H9 (cell line): ENCODE measurements around the gene SGMS2. TPM values are rescaled to one million over a fixed set of nuclear protein-coding genes. Genes with fewer than 3 reads are reported as not detected.

Experiments used
- DNase-seq: peaks from one replicate; pipeline ENCODE4 v3.0.0-alpha.2; 2017
- H2AFZ ChIP-seq: one replicate; pipeline ENCODE4 v1.6.1; 2013; ENCODE audit warnings: mild to moderate bottlenecking, low read length, control low read depth, moderate library complexity
- H2AK5ac ChIP-seq: 2 replicates; pipeline ENCODE4 v1.6.1; 2013; ENCODE audit warnings: low read length, control low read depth, mixed read lengths; ENCODE audit not compliant: insufficient read length
- H2BK120ac ChIP-seq: one replicate; pipeline ENCODE4 v1.6.1; 2013; ENCODE audit warnings: low read depth, mild to moderate bottlenecking, low read length, control low read depth, inconsistent platforms; ENCODE audit not compliant: poor library complexity, severe bottlenecking
- H2BK12ac ChIP-seq: 2 replicates; pipeline ENCODE4 v1.6.1; 2013; ENCODE audit warnings: low read length, control low read depth, mixed read lengths, low read depth; ENCODE audit not compliant: insufficient read length
- H2BK15ac ChIP-seq: 2 replicates; pipeline ENCODE4 v1.6.1; 2013; ENCODE audit warnings: low read depth, low read length, control low read depth
- H2BK20ac ChIP-seq: one replicate; pipeline ENCODE4 v1.6.1; 2013; ENCODE audit warnings: low read depth, mild to moderate bottlenecking, low read length, control low read depth, inconsistent platforms; ENCODE audit not compliant: poor library complexity, severe bottlenecking
- H2BK5ac ChIP-seq: 2 replicates; pipeline ENCODE4 v1.6.1; 2013; ENCODE audit warnings: low read length, control low read depth, mixed read lengths; ENCODE audit not compliant: insufficient read length
- H3K14ac ChIP-seq: 2 replicates; pipeline ENCODE4 v1.6.1; 2013; ENCODE audit warnings: low read length, control low read depth; ENCODE audit not compliant: insufficient read depth
- H3K18ac ChIP-seq: 2 replicates; pipeline ENCODE4 v1.6.1; 2013; ENCODE audit warnings: low read depth, mild to moderate bottlenecking, mixed read lengths, low read length, control low read depth; ENCODE audit not compliant: insufficient read length
- H3K23ac ChIP-seq: 2 replicates; pipeline ENCODE4 v1.6.1; 2013; ENCODE audit warnings: low read length, control low read depth, mixed read lengths, low read depth; ENCODE audit not compliant: insufficient read length
- H3K23me2 ChIP-seq: 2 replicates; pipeline ENCODE4 v1.6.1; 2013; ENCODE audit warnings: low read depth, mild to moderate bottlenecking, mixed read lengths, low read length, control low read depth; ENCODE audit not compliant: insufficient read length, poor library complexity, severe bottlenecking
- H3K27ac ChIP-seq: 2 replicates; pipeline ENCODE4 v1.5.1; 2013; ENCODE audit warnings: low read length, control low read depth, mixed read lengths, low read depth; ENCODE audit not compliant: insufficient read length
- H3K27me3 ChIP-seq: 2 replicates; pipeline ENCODE4 v1.6.1; 2013; ENCODE audit warnings: low read length, control low read depth, inconsistent platforms; ENCODE audit not compliant: insufficient read depth
- H3K4ac ChIP-seq: 2 replicates; pipeline ENCODE4 v1.6.1; 2013; ENCODE audit warnings: low read depth, mild to moderate bottlenecking, control low read depth, inconsistent platforms, low read length, moderate library complexity
- H3K4me1 ChIP-seq: 2 replicates; pipeline ENCODE4 v1.6.1; 2013; ENCODE audit warnings: low read length, control low read depth, inconsistent platforms; ENCODE audit not compliant: insufficient read depth
- H3K4me2 ChIP-seq: 2 replicates; pipeline ENCODE4 v1.6.1; 2013; ENCODE audit warnings: low read length, control low read depth, mixed read lengths; ENCODE audit not compliant: insufficient read length, insufficient read depth
- H3K56ac ChIP-seq: 2 replicates; pipeline ENCODE4 v1.6.1; 2013; ENCODE audit warnings: low read depth, mild to moderate bottlenecking, mixed read lengths, low read length, control low read depth; ENCODE audit not compliant: insufficient read length
- H3K79me1 ChIP-seq: 2 replicates; pipeline ENCODE4 v1.6.1; 2013; ENCODE audit warnings: low read depth, mild to moderate bottlenecking, moderate library complexity, low read length, control low read depth, inconsistent platforms; ENCODE audit not compliant: insufficient read depth, poor library complexity, severe bottlenecking
- H3K79me2 ChIP-seq: 2 replicates; pipeline ENCODE4 v1.6.1; 2013; ENCODE audit warnings: low read length, control low read depth, inconsistent platforms; ENCODE audit not compliant: insufficient read depth
- H3K9ac ChIP-seq: 2 replicates; pipeline ENCODE4 v1.6.1; 2013; ENCODE audit warnings: low read length, control low read depth, mixed read lengths; ENCODE audit not compliant: insufficient read length; ENCODE audit errors: extremely low read depth
- H3K9me3 ChIP-seq: one replicate; pipeline ENCODE4 v1.6.1; 2013; ENCODE audit warnings: low read depth, low read length, inconsistent platforms; ENCODE audit not compliant: control insufficient read depth
- H3T11ph ChIP-seq: one replicate; pipeline ENCODE4 v1.6.1; 2013; ENCODE audit warnings: mild to moderate bottlenecking, low read length, control low read depth, inconsistent platforms
- H4K20me1 ChIP-seq: one replicate; pipeline ENCODE4 v1.6.1; 2013; ENCODE audit not compliant: control insufficient read depth, insufficient read length, insufficient read depth
- H4K5ac ChIP-seq: 2 replicates; pipeline ENCODE4 v1.6.1; 2013; ENCODE audit warnings: low read depth, mild to moderate bottlenecking, mixed read lengths, low read length, control low read depth; ENCODE audit not compliant: insufficient read length
- H4K8ac ChIP-seq: replicated peaks from 2 replicates; pipeline ENCODE4 v1.6.1; 2013; ENCODE audit warnings: low read length, control low read depth, mixed read lengths, low read depth; ENCODE audit not compliant: insufficient read length
- H4K91ac ChIP-seq: 2 replicates; pipeline ENCODE4 v1.6.1; 2013; ENCODE audit warnings: low read depth, mild to moderate bottlenecking, moderate library complexity, mixed read lengths, low read length, control low read depth; ENCODE audit not compliant: insufficient read length
- H3K27ac Mint-ChIP-seq, 3 experiments: 2 replicates in 2 of 3; 3 replicates in 1 of 3; pipeline ENCODE4 v1.8.0; 2020 to 2021; ENCODE audit warnings: mixed read lengths in 3 of 3, mild to moderate bottlenecking in 1 of 3, moderate library complexity in 1 of 3
- H3K27me3 Mint-ChIP-seq: 2 replicates; pipeline ENCODE4 v1.8.0; 2021; ENCODE audit warnings: low read depth, mild to moderate bottlenecking, moderate library complexity, mixed read lengths
- H3K36me3 Mint-ChIP-seq, 3 experiments: 2 replicates in 2 of 3; 3 replicates in 1 of 3; pipeline ENCODE4 v1.8.0; 2020 to 2021; ENCODE audit warnings: low read depth in 3 of 3, mixed read lengths in 3 of 3; ENCODE audit not compliant: insufficient read depth in 1 of 3
- H3K4me1 Mint-ChIP-seq, 2 experiments: 2 replicates each; pipeline ENCODE4 v1.8.0; 2020; ENCODE audit warnings: mixed read lengths in 2 of 2
- H3K4me3 Mint-ChIP-seq, 2 experiments: 2 replicates in 1 of 2; 3 replicates in 1 of 2; pipeline ENCODE4 v1.8.0; 2020 to 2021; ENCODE audit warnings: mild to moderate bottlenecking in 2 of 2, mixed read lengths in 2 of 2, moderate library complexity in 1 of 2
- H3K9me3 Mint-ChIP-seq, 2 experiments: 2 replicates in 1 of 2; 3 replicates in 1 of 2; pipeline ENCODE4 v1.8.0; 2020; ENCODE audit warnings: mild to moderate bottlenecking in 2 of 2, mixed read lengths in 2 of 2, moderate library complexity in 1 of 2
- CTCF ChIP-seq: fragments of 200-600 bp; sonication (generic); conservative IDR thresholded peaks from 3 replicates; pipeline ENCODE4 v1.8.0; 2021; ENCODE audit warnings: antibody characterized with exemption, mild to moderate bottlenecking
- WGBS: extraction: QIAGEN DNeasy Blood & Tissue Kit; methylation state at CpG from one replicate; pipeline ENCODE4 v1.1.7; 2013; ENCODE audit warnings: missing lambda C conversion rate, low lambda C conversion rate, mixed read lengths; ENCODE audit not compliant: insufficient read length; ENCODE audit errors: extremely low coverage; 5-methylcytosine and 5-hydroxymethylcytosine counted together
- total RNA-seq: library from RNA; stranded (reverse); gene quantifications from 2 replicates; pipeline ENCODE4 v1.2.1, GENCODE V29; 2021

Gene SGMS2
- total RNA-seq, 1 experiment from 2014 or later, result 9.7 TPM

- DNase-seq, result no peak
- Histone ChIP-seq H2AFZ (no peak overlapping the region), H3T11ph (no peak overlapping the region), H4K5ac (no peak overlapping the region), H3K18ac (no peak overlapping the region), H2BK12ac (no peak overlapping the region), H3K56ac (no peak overlapping the region), H3K79me2 (no peaks in the 10 kb centered on the region), H3K4me2 (no peak overlapping the region), H3K4me1 (no peaks in the 10 kb centered on the region), H3K27me3 (no peaks in the 10 kb centered on the region), H3K4ac (no peak overlapping the region), H4K20me1 (no peaks in the 10 kb centered on the region), H3K23me2 (no peaks in the 10 kb centered on the region), H3K14ac (no peak overlapping the region; the same call in 1 of the 2 replicates), H4K91ac (no peak overlapping the region), H3K79me1 (no peaks in the 10 kb centered on the region), H2BK20ac (no peak overlapping the region), H3K9ac (no peak overlapping the region), H2AK5ac (no peak overlapping the region), H2BK5ac (no peak overlapping the region), H2BK120ac (no peak overlapping the region), H2BK15ac (no peak overlapping the region), H4K8ac (no peak overlapping the region), H3K23ac (no peak overlapping the region), H3K27ac (no peak overlapping the region), H3K9me3 (no peaks in the 10 kb centered on the region)
- no CpG with 5 or more reads among the region's 4 CpGs for WGBS
- H3K27ac Mint-ChIP-seq, result no peak overlapping the region
- TF ChIP-seq CTCF, result no peak
- H3K4me3 Mint-ChIP-seq, result no peak overlapping the region
- no peaks in the 10 kb centered on the region; the same call in 1 of the 2 replicates for H3K27me3 Mint-ChIP-seq
- peaks cover 5 to 8% of the 10 kb centered on the region in 2 experiments for H3K4me1 Mint-ChIP-seq
- peaks cover 3 to 8% (median 3%) of the 10 kb centered on the region in 3 experiments; a peak in 6 of 7 replicates for H3K36me3 Mint-ChIP-seq
- peaks cover 2 to 4% of the 10 kb centered on the region in 2 experiments; a peak in 4 of 5 replicates for H3K9me3 Mint-ChIP-seq
Measured at GRCh38 chr4:107837317-107837716, 12.6 kb downstream of the SGMS2 start.
